Liver (tissue), 9 donors: Measurements from ENCODE around the gene AGTPBP1. TPM values are rescaled to one million over a fixed set of nuclear protein-coding genes. Genes with fewer than 3 reads are reported as not detected.

Experiments used
- DNase-seq: peaks from one replicate; pipeline ENCODE4 v3.0.0-alpha.2; 2017; ENCODE audit warnings: low spot score
- H3K27ac ChIP-seq, 2 donors: one replicate each; pipeline ENCODE4 v1.7.0; 2013; ENCODE audit warnings: inconsistent platforms in 2 of 2, low read length in 2 of 2, control low read depth in 1 of 2, low read depth in 1 of 2, mild to moderate bottlenecking in 1 of 2
- H3K27me3 ChIP-seq, 4 donors: one replicate each; pipeline versions ENCODE4 v1.6.1 to v1.7.0; 2013; ENCODE audit warnings: low read length in 3 of 4, inconsistent platforms in 1 of 4, mild to moderate bottlenecking in 1 of 4, moderate library complexity in 1 of 4; ENCODE audit not compliant: control insufficient read depth in 4 of 4, insufficient read depth in 4 of 4
- H3K36me3 ChIP-seq, 4 donors: one replicate each; pipeline versions ENCODE4 v1.6.1 to v1.7.0; 2013; ENCODE audit warnings: low read length in 3 of 4, mild to moderate bottlenecking in 3 of 4, low read depth in 1 of 4, moderate library complexity in 1 of 4; ENCODE audit not compliant: control insufficient read depth in 4 of 4, insufficient read depth in 3 of 4
- H3K4me1 ChIP-seq, 4 donors: one replicate each; pipeline versions ENCODE4 v1.6.1 to v1.7.0; 2013; ENCODE audit warnings: low read length in 3 of 4, mild to moderate bottlenecking in 3 of 4, moderate library complexity in 1 of 4; ENCODE audit not compliant: control insufficient read depth in 4 of 4, insufficient read depth in 4 of 4
- H3K4me3 ChIP-seq, 3 donors: one replicate each; pipeline versions ENCODE4 v1.6.1 to v1.7.0; 2013; ENCODE audit warnings: low read length in 3 of 3, control low read depth in 1 of 3, low read depth in 1 of 3, mild to moderate bottlenecking in 1 of 3
- H3K9ac ChIP-seq, 2 donors: one replicate each; pipeline ENCODE4 v1.7.0; 2013; ENCODE audit warnings: low read length in 2 of 2, mild to moderate bottlenecking in 2 of 2, moderate library complexity in 2 of 2, control low read depth in 1 of 2, low read depth in 1 of 2
- H3K9me3 ChIP-seq, 4 donors: one replicate each; pipeline versions ENCODE4 v1.6.1 to v1.7.0; 2013; ENCODE audit warnings: low read length in 3 of 4; ENCODE audit not compliant: control insufficient read depth in 4 of 4
- ATF3 ChIP-seq: IDR thresholded peaks from 2 replicates; pipeline ENCODE4 v1.6.1; 2016; ENCODE audit warnings: antibody characterized with exemption
- EGR1 ChIP-seq, 2 donors: IDR thresholded peaks; 2 replicates each; pipeline ENCODE4 v1.6.1; 2016 to 2018; ENCODE audit warnings: antibody characterized with exemption in 2 of 2, low read depth in 2 of 2
- FOXA1 ChIP-seq: IDR thresholded peaks from 2 replicates; pipeline ENCODE4 v1.6.1; 2016; ENCODE audit warnings: antibody characterized with exemption
- FOXA2 ChIP-seq: IDR thresholded peaks from 2 replicates; pipeline ENCODE4 v1.6.1; 2016; ENCODE audit warnings: antibody characterized with exemption
- GABPA ChIP-seq, 2 donors: IDR thresholded peaks in 1 of 2; conservative IDR thresholded peaks in 1 of 2; 2 replicates each; pipeline ENCODE4 v1.6.1; 2016; ENCODE audit warnings: antibody characterized with exemption in 2 of 2, mild to moderate bottlenecking in 1 of 2, moderate library complexity in 1 of 2
- HNF4A ChIP-seq, 2 donors: conservative IDR thresholded peaks; 2 replicates each; pipeline ENCODE4 v1.6.1; 2016; ENCODE audit warnings: antibody characterized with exemption in 2 of 2, mild to moderate bottlenecking in 2 of 2
- HNF4G ChIP-seq: IDR thresholded peaks from 2 replicates; pipeline ENCODE4 v1.6.1; 2016; ENCODE audit warnings: antibody characterized with exemption
- JUND ChIP-seq, 2 donors: IDR thresholded peaks; 2 replicates each; pipeline ENCODE4 v1.6.1; 2016; ENCODE audit warnings: antibody characterized with exemption in 2 of 2
- NR2F2 ChIP-seq: IDR thresholded peaks from 2 replicates; pipeline ENCODE4 v1.6.1; 2016; ENCODE audit warnings: antibody characterized with exemption
- RAD21 ChIP-seq, 2 donors: IDR thresholded peaks; 2 replicates each; pipeline ENCODE4 v1.6.1; 2016; ENCODE audit warnings: antibody characterized with exemption in 2 of 2, mild to moderate bottlenecking in 2 of 2
- REST ChIP-seq: IDR thresholded peaks from 2 replicates; pipeline ENCODE4 v1.6.1; 2016; ENCODE audit warnings: antibody characterized with exemption, mild to moderate bottlenecking
- RXRA ChIP-seq, 2 donors: IDR thresholded peaks; 2 replicates each; pipeline ENCODE4 v1.6.1; 2017 to 2018; ENCODE audit warnings: antibody characterized with exemption in 2 of 2, mild to moderate bottlenecking in 1 of 2
- SP1 ChIP-seq: IDR thresholded peaks from 2 replicates; pipeline ENCODE4 v1.6.1; 2018; ENCODE audit warnings: antibody characterized with exemption, mild to moderate bottlenecking
- TAF1 ChIP-seq: conservative IDR thresholded peaks from 2 replicates; pipeline ENCODE4 v1.6.1; 2016; ENCODE audit warnings: antibody characterized with exemption, mild to moderate bottlenecking
- YY1 ChIP-seq: IDR thresholded peaks from 2 replicates; pipeline ENCODE4 v1.6.1; 2016; ENCODE audit warnings: antibody characterized with exemption, mild to moderate bottlenecking
- ZBTB33 ChIP-seq: IDR thresholded peaks from 2 replicates; pipeline ENCODE4 v1.6.1; 2016; ENCODE audit warnings: antibody characterized with exemption
- WGBS: extraction: QIAGEN DNeasy Blood & Tissue Kit; methylation state at CpG from one replicate; pipeline ENCODE4 v1.1.7; 2013; 5-methylcytosine and 5-hydroxymethylcytosine counted together
- polyA plus RNA-seq, 2 donors: library from polyadenylated mRNA; stranded (reverse) in 1 of 2; unstranded in 1 of 2; fragments of 200-250 nt in 1 of 2; fragments of >200 nt in 1 of 2; fragmentation: Nextera tagmentation in 1 of 2; extraction: Ambion mirVana in 1 of 2; gene quantifications; one replicate each; pipeline versions ENCODE4 v1.2.1 to v1.2.3, GENCODE V29; 2013 to 2015
- total RNA-seq, 2 donors: library from RNA; depleted of rRNA; stranded (reverse); fragments of >200 nt; gene quantifications; one replicate each; pipeline ENCODE4 v1.2.3, GENCODE V29; 2014
- TF ChIP-seq, protein P1 (sequence below): fragments of 150-350 bp; IDR thresholded peaks from 2 replicates; pipeline ENCODE4 v1.5.1; 2017; ENCODE audit warnings: improper control_type of control experiment, low read depth, low read length; ENCODE audit not compliant: missing input control
- TF ChIP-seq, protein P2 (sequence below): IDR thresholded peaks from 2 replicates; pipeline ENCODE4 v1.6.1; 2016; ENCODE audit warnings: antibody characterized with exemption
- donor health status: healthy.
- donor health status: healthy.
- donor health status: healthy.
- donor health status: healthy.
- donor health status: healthy.

AGTPBP1 gene
- total and polyA plus RNA-seq, 4 donors, result 2.1 to 14.4 (median 5.7) TPM

- no peak overlapping the region for H3K9ac ChIP-seq
- H3K4me1 ChIP-seq, result no peaks in the 10 kb centered on the region
- no peak for TF ChIP-seq EGR1 (IDR thresholded peaks at IDR 0.05; ENCODE audit: low read depth in 2 of 2)
- TF ChIP-seq FOXA1, result no peak
- TF ChIP-seq HNF4A (conservative IDR thresholded peaks at IDR 0.05), result no peak
- no peak for TF ChIP-seq GABPA (IDR thresholded peaks at IDR 0.05 in 1 of 2, conservative IDR thresholded peaks at IDR 0.05 in 1 of 2)
- TF ChIP-seq ZBTB33, result no peak
- TF ChIP-seq FOXA2, result no peak
- TF ChIP-seq RXRA (IDR thresholded peaks at IDR 0.05), result no peak
- no peak for TF ChIP-seq HNF4G
- TF ChIP-seq YY1, result no peak
- no peak for TF ChIP-seq ATF3
- TF ChIP-seq NR2F2, result no peak
- TF ChIP-seq, protein P1, sequence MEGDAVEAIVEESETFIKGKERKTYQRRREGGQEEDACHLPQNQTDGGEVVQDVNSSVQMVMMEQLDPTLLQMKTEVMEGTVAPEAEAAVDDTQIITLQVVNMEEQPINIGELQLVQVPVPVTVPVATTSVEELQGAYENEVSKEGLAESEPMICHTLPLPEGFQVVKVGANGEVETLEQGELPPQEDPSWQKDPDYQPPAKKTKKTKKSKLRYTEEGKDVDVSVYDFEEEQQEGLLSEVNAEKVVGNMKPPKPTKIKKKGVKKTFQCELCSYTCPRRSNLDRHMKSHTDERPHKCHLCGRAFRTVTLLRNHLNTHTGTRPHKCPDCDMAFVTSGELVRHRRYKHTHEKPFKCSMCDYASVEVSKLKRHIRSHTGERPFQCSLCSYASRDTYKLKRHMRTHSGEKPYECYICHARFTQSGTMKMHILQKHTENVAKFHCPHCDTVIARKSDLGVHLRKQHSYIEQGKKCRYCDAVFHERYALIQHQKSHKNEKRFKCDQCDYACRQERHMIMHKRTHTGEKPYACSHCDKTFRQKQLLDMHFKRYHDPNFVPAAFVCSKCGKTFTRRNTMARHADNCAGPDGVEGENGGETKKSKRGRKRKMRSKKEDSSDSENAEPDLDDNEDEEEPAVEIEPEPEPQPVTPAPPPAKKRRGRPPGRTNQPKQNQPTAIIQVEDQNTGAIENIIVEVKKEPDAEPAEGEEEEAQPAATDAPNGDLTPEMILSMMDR, result no peak
- no peak for TF ChIP-seq REST
- no peak for TF ChIP-seq SP1
- no peak for TF ChIP-seq JUND (IDR thresholded peaks at IDR 0.05)
- no peak for TF ChIP-seq RAD21 (IDR thresholded peaks at IDR 0.05)
- TF ChIP-seq, protein P2, sequence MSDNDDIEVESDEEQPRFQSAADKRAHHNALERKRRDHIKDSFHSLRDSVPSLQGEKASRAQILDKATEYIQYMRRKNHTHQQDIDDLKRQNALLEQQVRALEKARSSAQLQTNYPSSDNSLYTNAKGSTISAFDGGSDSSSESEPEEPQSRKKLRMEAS, result no peak
- no peak for TF ChIP-seq TAF1
- H3K36me3 ChIP-seq, result peaks cover 0 to 2% (median 0%) of the 10 kb centered on the region in 4 donors
- no peak for DNase-seq
- H3K27me3 ChIP-seq, result no peaks in the 10 kb centered on the region
- WGBS, result 96% methylated on average over 2 of the region's 2 CpGs
- no peaks in the 10 kb centered on the region for H3K9me3 ChIP-seq
- no peak overlapping the region for H3K27ac ChIP-seq
- H3K4me3 ChIP-seq, result no peak overlapping the region
Observed at GRCh38 chr9:85676790-85677189, 65.0 kb downstream of the AGTPBP1 start.
